HG02610 (cell line): ENCODE results near the gene CLEC4D.
"Not testable (repeated sequence)": the region's sequence is repeated elsewhere in the genome, so short reads cannot be mapped to it uniquely, and the experiment has no call there.

Experiments used
- ATAC-seq: cut with Tn5 transposase; IDR thresholded peaks from one replicate; pipeline ENCODE4 v1.9.1; 2021; ENCODE audit warnings: mild to moderate bottlenecking, moderate library complexity; ENCODE audit not compliant: unreplicated experiment

Gene CLEC4D

GRCh38 chr12:8513256-8513655, at the start of gene CLEC4D:
TSS of gene CLEC4D (plus strand) at chr12:8513503. CDS start at chr12:8513733, 230 bp downstream.
- ATAC-seq, result no peak

- no peak for ATAC-seq
Observed at GRCh38 chr12:8465301-8465996, 47.9 kb upstream of the CLEC4D start.

GRCh38 chr12:8466241-8466640, 47.1 kb upstream of the CLEC4D start:
- no peak for ATAC-seq

- no peak for ATAC-seq
Observed at GRCh38 chr12:8471090-8471489, 42.2 kb upstream of the CLEC4D start.

- ATAC-seq, result no peak
Observed at GRCh38 chr12:8475508-8476203, 37.6 kb upstream of the CLEC4D start.

- ATAC-seq, result no peak
Observed at GRCh38 chr12:8482571-8483061, 30.7 kb upstream of the CLEC4D start.

- ATAC-seq, result no peak
Observed at GRCh38 chr12:8483079-8483478, 30.2 kb upstream of the CLEC4D start.

GRCh38 chr12:8491646-8492530, 21.4 kb upstream of the CLEC4D start:
- ATAC-seq, result no peak

- peak; percentile 93 for ATAC-seq
Observed at GRCh38 chr12:8493084-8493483, 20.2 kb upstream of the CLEC4D start.

- not testable (repeated sequence) for ATAC-seq
Observed at GRCh38 chr12:8495671-8496070, 17.6 kb upstream of the CLEC4D start.

GRCh38 chr12:8496074-8496473, 17.2 kb upstream of the CLEC4D start:
- ATAC-seq, result not testable (repeated sequence)

- no peak for ATAC-seq
Observed at GRCh38 chr12:8499616-8500015, 13.7 kb upstream of the CLEC4D start.

GRCh38 chr12:8501720-8502119, 11.6 kb upstream of the CLEC4D start:
- no peak for ATAC-seq

- ATAC-seq, result no peak
Observed at GRCh38 chr12:8504351-8504750, 9.0 kb upstream of the CLEC4D start.

- ATAC-seq, result no peak
Observed at GRCh38 chr12:8507596-8507995, 5.7 kb upstream of the CLEC4D start.

GRCh38 chr12:8508223-8508622, 5.1 kb upstream of the CLEC4D start:
- no peak for ATAC-seq

- ATAC-seq, result no peak
Observed at GRCh38 chr12:8508910-8509841, 4.1 kb upstream of the CLEC4D start.

- no peak for ATAC-seq
Observed at GRCh38 chr12:8517971-8518370, 4.7 kb downstream of the CLEC4D start.

- ATAC-seq, result no peak
Observed at GRCh38 chr12:8519171-8519570, 5.9 kb downstream of the CLEC4D start.
